Smooth muscle cell (in vitro differentiated cells): Measurements from ENCODE around the gene ITIH5. TPM values are rescaled to one million over a fixed set of nuclear protein-coding genes. Genes with fewer than 3 reads are reported as not detected.

ENCODE experiments used
- DNase-seq: peaks from one replicate; lab custom pipeline; 2025; ENCODE audit not compliant: unreplicated experiment; lab: John Stamatoyannopoulos, UW
- H2AFZ ChIP-seq: fragments of 200-600 bp; sonication (generic); 2 replicates; pipeline ENCODE4 v1.6.0; 2016; ENCODE audit warnings: antibody characterized with exemption, low read depth, mild to moderate bottlenecking
- H3F3A ChIP-seq: fragments of 200-600 bp; sonication (generic); 2 replicates; pipeline ENCODE4 v1.6.0; 2017; ENCODE audit warnings: antibody characterized with exemption, low read depth
- H3K27ac ChIP-seq: fragments of 200-600 bp; sonication (generic); 2 replicates; pipeline ENCODE4 v1.5.1; 2016; ENCODE audit warnings: low read depth, mild to moderate bottlenecking
- H3K27me3 ChIP-seq: fragments of 200-600 bp; sonication (generic); 2 replicates; pipeline ENCODE4 v1.6.1; 2016; ENCODE audit warnings: low read depth, mild to moderate bottlenecking
- H3K36me3 ChIP-seq: fragments of 200-600 bp; sonication (generic); 2 replicates; pipeline ENCODE4 v1.5.1; 2016; ENCODE audit warnings: low read depth
- H3K4me1 ChIP-seq: fragments of 200-600 bp; sonication (generic); 2 replicates; pipeline ENCODE4 v1.5.1; 2016; ENCODE audit warnings: low read depth
- H3K4me2 ChIP-seq: fragments of 200-600 bp; sonication (generic); 2 replicates; pipeline ENCODE4 v1.6.0; 2016; ENCODE audit warnings: mild to moderate bottlenecking
- H3K4me3 ChIP-seq: fragments of 200-600 bp; sonication (generic); 2 replicates; pipeline ENCODE4 v1.5.1; 2016; ENCODE audit warnings: mild to moderate bottlenecking
- H3K79me2 ChIP-seq: fragments of 200-600 bp; sonication (generic); 2 replicates; pipeline ENCODE4 v1.6.0; 2016; ENCODE audit warnings: low read depth, mild to moderate bottlenecking
- H3K9ac ChIP-seq: fragments of 200-600 bp; sonication (generic); 2 replicates; pipeline ENCODE4 v1.6.0; 2016; ENCODE audit warnings: low read depth
- H3K9me3 ChIP-seq: fragments of 200-600 bp; sonication (generic); replicated peaks from 2 replicates; pipeline ENCODE4 v1.5.1; 2016; ENCODE audit warnings: low read depth
- H4K20me1 ChIP-seq: fragments of 200-600 bp; sonication (generic); 2 replicates; pipeline ENCODE4 v1.6.0; 2016; ENCODE audit warnings: low read depth
- CTCF ChIP-seq: fragments of 200-600 bp; sonication (generic); IDR thresholded peaks from 2 replicates; pipeline ENCODE4 v1.5.1; 2017; ENCODE audit warnings: borderline replicate concordance, mild to moderate bottlenecking, antibody characterized with exemption; ENCODE audit not compliant: insufficient read depth, poor library complexity, severe bottlenecking
- WGBS: methylation state at CpG from one replicate; pipeline ENCODE4 v1.1.7; 2016; ENCODE audit warnings: low lambda C conversion rate; 5-methylcytosine and 5-hydroxymethylcytosine counted together
- polyA plus RNA-seq: library from polyadenylated mRNA; unstranded; fragments of >200 nt; fragmentation: Nextera tagmentation; extraction: Ambion mirVana; gene quantifications from 2 replicates; pipeline ENCODE4 v1.2.1, GENCODE V29; 2016
- total RNA-seq: library from RNA; depleted of rRNA; stranded (reverse); fragments of >200 nt; gene quantifications from 2 replicates; pipeline ENCODE4 v1.2.3, GENCODE V29; 2014

ITIH5 gene
- total and polyA plus RNA-seq, 2 experiments from 2014 or later = 9.1 to 12.6 TPM

DNA sequence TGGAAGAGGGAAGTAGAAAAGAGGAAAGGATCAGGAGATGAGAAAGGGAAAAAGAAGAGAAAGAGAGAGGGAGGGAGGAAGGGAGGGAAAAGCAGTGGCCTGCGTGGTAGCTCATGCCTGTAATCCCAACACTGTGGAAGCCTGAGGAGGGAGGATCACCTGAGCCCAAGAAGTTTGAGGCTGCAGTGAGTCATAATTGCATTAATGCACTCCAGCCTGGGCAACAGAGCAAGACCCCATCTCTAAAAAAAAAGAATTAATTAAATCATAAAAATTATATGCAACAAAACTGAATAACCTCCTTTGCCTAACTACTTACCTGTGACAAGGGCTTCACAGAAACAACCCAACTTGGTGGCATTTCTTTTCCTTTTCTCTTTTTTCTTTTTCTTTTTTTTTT lies 148.1 kb downstream of the ITIH5 start:
- Histone ChIP-seq H3K4me2 (no peak overlapping the region), H3K27me3 (peaks cover 19% of the 10 kb centered on the region), H3K4me1 (no peaks in the 10 kb centered on the region), H2AFZ (no peak overlapping the region), H3F3A (no peaks in the 10 kb centered on the region), H3K79me2 (no peaks in the 10 kb centered on the region), H3K27ac (no peak overlapping the region), H3K4me3 (no peak overlapping the region), H3K36me3 (no peaks in the 10 kb centered on the region), H4K20me1 (no peaks in the 10 kb centered on the region), H3K9me3 (no peaks in the 10 kb centered on the region), H3K9ac (no peak overlapping the region)
- no peak for TF ChIP-seq CTCF
- WGBS = no CpG with 5 or more reads among the region's 1 CpG
- no peak for DNase-seq

DNA sequence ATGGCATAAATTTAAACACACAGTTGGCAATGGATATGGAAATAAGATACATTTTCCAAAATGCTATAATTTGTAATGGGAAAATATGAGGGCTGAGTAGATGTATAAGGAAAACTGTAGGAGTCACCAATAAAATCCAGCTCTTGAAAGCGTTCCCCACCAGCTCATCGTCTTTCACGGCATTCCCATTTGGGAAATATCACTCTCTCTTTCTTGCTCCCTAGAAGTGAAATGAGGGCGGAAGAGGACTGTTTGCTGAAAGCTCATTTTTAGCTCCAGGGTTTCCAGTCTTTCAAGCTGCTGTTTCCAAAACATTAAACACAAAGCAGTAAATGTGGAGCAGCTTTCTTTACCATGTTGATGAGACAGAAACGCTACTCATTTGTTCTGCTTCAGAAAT lies 151.3 kb downstream of the ITIH5 start:
- Histone ChIP-seq H3K79me2 (no peaks in the 10 kb centered on the region), H3K27ac (no peak overlapping the region), H3K4me1 (no peaks in the 10 kb centered on the region), H2AFZ (no peak overlapping the region), H3K9ac (no peak overlapping the region), H3K9me3 (no peaks in the 10 kb centered on the region), H3K27me3 (peaks cover 14% of the 10 kb centered on the region), H3K4me3 (no peak overlapping the region), H3K4me2 (no peak overlapping the region), H3K36me3 (no peaks in the 10 kb centered on the region), H3F3A (no peaks in the 10 kb centered on the region), H4K20me1 (no peaks in the 10 kb centered on the region)
- TF ChIP-seq CTCF = no peak
- DNase-seq = no peak
- 64% methylated on average over 5 of the region's 5 CpGs for WGBS

DNA sequence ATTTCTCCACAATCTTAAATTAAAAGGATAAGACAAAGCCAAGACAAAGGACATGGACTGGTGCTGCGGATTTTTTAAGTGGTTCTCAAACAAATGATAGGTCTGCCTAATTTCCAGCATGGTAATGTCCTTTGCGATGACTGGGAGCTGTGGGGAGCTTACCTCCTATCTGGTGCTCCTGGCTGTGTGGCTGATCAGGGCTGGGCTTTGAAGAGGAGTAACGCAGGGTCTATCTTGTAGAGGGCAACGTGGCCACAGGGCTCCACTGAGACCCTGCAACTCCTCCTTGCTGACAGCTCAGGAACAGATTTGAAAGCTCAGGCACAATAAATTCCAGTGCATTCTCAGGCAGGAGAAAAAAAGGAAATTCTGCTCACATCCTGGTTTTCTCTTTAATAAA lies 152.8 kb downstream of the ITIH5 start:
- H3K9me3 ChIP-seq = no peaks in the 10 kb centered on the region
- WGBS = 36% methylated on average over 4 of the region's 4 CpGs

More for the DNA sequence above, 152.8 kb downstream of the ITIH5 start:
- Histone ChIP-seq H3K4me3 (no peak overlapping the region), H3K4me1 (no peaks in the 10 kb centered on the region), H3K27me3 (peaks cover 14% of the 10 kb centered on the region), H3F3A (no peaks in the 10 kb centered on the region), H3K36me3 (no peaks in the 10 kb centered on the region), H3K4me2 (no peak overlapping the region), H3K27ac (no peak overlapping the region), H4K20me1 (no peaks in the 10 kb centered on the region), H2AFZ (no peak overlapping the region), H3K79me2 (no peaks in the 10 kb centered on the region), H3K9ac (no peak overlapping the region)
- no peak for DNase-seq
- TF ChIP-seq CTCF = no peak
